ENCODE measurements around the gene RGMA. TPM values are rescaled to one million over a fixed set of nuclear protein-coding genes. Genes with fewer than 3 reads are reported as not detected.

RGMA gene
- total and polyA plus RNA-seq, 2 experiments from 2014 or later: 34.2 to 36.5 TPM

DNA sequence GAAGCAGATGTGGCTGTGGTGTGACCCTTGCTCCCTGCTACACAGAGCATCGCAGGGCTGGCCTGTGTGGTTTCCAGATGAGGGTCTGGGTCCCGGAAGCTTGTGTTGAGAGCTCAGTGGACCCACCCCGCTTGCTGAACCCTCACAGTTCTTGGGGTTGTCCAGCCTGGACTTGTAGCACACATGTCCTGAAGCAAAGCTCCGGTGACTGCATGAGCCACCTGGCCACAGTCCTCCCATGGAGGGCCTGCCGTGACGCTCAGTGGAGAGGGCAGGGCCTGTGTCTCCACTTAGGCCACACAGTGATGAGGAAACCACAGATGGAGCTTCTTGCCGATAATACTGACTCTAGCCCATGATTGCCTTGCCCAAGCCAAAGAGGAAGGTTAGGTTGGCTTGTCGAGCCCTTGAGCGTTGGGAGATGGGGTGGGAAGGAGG is 62.6 kb downstream of the RGMA start:
- no peak overlapping the region for H3K27ac ChIP-seq (ENCODE audit: low read depth)
- no peaks in the 10 kb centered on the region for H3K27me3 ChIP-seq (ENCODE audit: insufficient read depth)
- Mint-ChIP-seq H3K27ac (no peak overlapping the region), H3K36me3 (ENCODE audit: low read depth) (peaks cover 61% of the 10 kb centered on the region), H3K4me3 (no peak overlapping the region), H3K27me3 (ENCODE audit: insufficient read depth, low read depth, poor library complexity) (peaks cover 26% of the 10 kb centered on the region), H3K4me1 (peaks cover 20% of the 10 kb centered on the region), H3K9me3 (peaks cover 10% of the 10 kb centered on the region; the same call in 2 of the 3 replicates)
- DNase-seq (ENCODE audit: low spot score) (no peak), ATAC-seq (no peak)
- peaks cover 15% of the 10 kb centered on the region for H3F3A ChIP-seq (replicated peaks; ENCODE audit: low read depth)
- no peaks in the 10 kb centered on the region for H3K4me1 ChIP-seq (ENCODE audit: insufficient read depth)
- peaks cover 14% of the 10 kb centered on the region for H3K79me2 ChIP-seq (replicated peaks; ENCODE audit: insufficient read depth)
- H4K20me1 ChIP-seq (replicated peaks; ENCODE audit: insufficient read depth): peaks cover 25% of the 10 kb centered on the region
- H3K36me3 ChIP-seq (ENCODE audit: insufficient read depth): peaks cover 37% of the 10 kb centered on the region
- no peaks in the 10 kb centered on the region for H3K9me2 ChIP-seq (ENCODE audit: insufficient read depth)
- H3K4me2 ChIP-seq: no peak overlapping the region
- TF ChIP-seq, protein P1, sequence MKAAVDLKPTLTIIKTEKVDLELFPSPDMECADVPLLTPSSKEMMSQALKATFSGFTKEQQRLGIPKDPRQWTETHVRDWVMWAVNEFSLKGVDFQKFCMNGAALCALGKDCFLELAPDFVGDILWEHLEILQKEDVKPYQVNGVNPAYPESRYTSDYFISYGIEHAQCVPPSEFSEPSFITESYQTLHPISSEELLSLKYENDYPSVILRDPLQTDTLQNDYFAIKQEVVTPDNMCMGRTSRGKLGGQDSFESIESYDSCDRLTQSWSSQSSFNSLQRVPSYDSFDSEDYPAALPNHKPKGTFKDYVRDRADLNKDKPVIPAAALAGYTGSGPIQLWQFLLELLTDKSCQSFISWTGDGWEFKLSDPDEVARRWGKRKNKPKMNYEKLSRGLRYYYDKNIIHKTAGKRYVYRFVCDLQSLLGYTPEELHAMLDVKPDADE (IDR thresholded peaks at IDR 0.05): no peak
- no peak for TF ChIP-seq NANOG (IDR thresholded peaks at IDR 0.05; ENCODE audit: borderline replicate concordance)
- no peak for TF ChIP-seq JUNB (IDR thresholded peaks at IDR 0.05; ENCODE audit: unreplicated experiment)
- TF ChIP-seq CREB1 (CRISPR knock-in tag; IDR thresholded peaks at IDR 0.05; ENCODE audit: low read depth): no peak
- no peak for TF ChIP-seq ZNF114 (CRISPR knock-in tag; IDR thresholded peaks at IDR 0.05)
- TF ChIP-seq ZNF331 (CRISPR knock-in tag; IDR thresholded peaks at IDR 0.05; ENCODE audit: low read depth): no peak
- TF ChIP-seq, protein P2, sequence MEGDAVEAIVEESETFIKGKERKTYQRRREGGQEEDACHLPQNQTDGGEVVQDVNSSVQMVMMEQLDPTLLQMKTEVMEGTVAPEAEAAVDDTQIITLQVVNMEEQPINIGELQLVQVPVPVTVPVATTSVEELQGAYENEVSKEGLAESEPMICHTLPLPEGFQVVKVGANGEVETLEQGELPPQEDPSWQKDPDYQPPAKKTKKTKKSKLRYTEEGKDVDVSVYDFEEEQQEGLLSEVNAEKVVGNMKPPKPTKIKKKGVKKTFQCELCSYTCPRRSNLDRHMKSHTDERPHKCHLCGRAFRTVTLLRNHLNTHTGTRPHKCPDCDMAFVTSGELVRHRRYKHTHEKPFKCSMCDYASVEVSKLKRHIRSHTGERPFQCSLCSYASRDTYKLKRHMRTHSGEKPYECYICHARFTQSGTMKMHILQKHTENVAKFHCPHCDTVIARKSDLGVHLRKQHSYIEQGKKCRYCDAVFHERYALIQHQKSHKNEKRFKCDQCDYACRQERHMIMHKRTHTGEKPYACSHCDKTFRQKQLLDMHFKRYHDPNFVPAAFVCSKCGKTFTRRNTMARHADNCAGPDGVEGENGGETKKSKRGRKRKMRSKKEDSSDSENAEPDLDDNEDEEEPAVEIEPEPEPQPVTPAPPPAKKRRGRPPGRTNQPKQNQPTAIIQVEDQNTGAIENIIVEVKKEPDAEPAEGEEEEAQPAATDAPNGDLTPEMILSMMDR (conservative IDR thresholded peaks at IDR 0.05; ENCODE audit: low read depth in 2 of 2): no peak
- no peak overlapping the region for H2AFZ ChIP-seq
- H3K4me3 ChIP-seq: no peak overlapping the region

DNA sequence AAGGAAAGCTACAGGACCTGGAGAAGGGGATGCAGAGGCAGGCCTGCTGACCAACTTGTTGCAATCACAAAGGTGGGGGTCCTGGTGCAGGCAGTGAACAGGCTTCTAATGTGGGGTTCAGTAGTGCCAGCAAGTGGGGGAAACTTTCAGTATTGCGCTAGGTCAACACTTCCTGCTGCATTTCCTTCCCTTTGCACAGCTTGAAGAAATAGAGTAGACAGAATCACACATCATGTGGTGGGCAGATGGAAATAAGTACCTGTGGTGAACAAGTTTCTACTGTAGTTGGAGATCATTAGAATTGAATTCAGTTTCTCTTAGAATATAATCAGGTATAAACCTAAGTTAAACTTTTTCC is 63.4 kb downstream of the RGMA start:
- Mint-ChIP-seq H3K9me3 (0 out of 3 replicates have a peak, but pooled peaks cover 6% of the 10 kb centered on the region), H3K36me3 (ENCODE audit: low read depth) (peaks cover 66% of the 10 kb centered on the region), H3K4me1 (peaks cover 18% of the 10 kb centered on the region), H3K4me3 (no peak overlapping the region), H3K27ac (no peak overlapping the region), H3K27me3 (ENCODE audit: insufficient read depth, low read depth, poor library complexity) (peaks cover 24% of the 10 kb centered on the region)
- Histone ChIP-seq H2AFZ (no peak overlapping the region), H3K4me2 (no peak overlapping the region), H3K4me3 (no peak overlapping the region), H3F3A (replicated peaks; ENCODE audit: low read depth) (peaks cover 18% of the 10 kb centered on the region), H3K79me2 (replicated peaks; ENCODE audit: insufficient read depth) (peaks cover 19% of the 10 kb centered on the region), H3K36me3 (ENCODE audit: insufficient read depth) (peaks cover 45% of the 10 kb centered on the region), H3K27ac (ENCODE audit: low read depth) (no peak overlapping the region), H3K4me1 (ENCODE audit: insufficient read depth) (no peaks in the 10 kb centered on the region), H4K20me1 (replicated peaks; ENCODE audit: insufficient read depth) (peaks cover 32% of the 10 kb centered on the region), H3K27me3 (ENCODE audit: insufficient read depth) (no peaks in the 10 kb centered on the region), H3K9me2 (ENCODE audit: insufficient read depth) (no peaks in the 10 kb centered on the region)
- DNase-seq (ENCODE audit: low spot score) (no peak), ATAC-seq (no peak)
- no peak for TF ChIP-seq STAT1 (IDR thresholded peaks at IDR 0.05; ENCODE audit: unreplicated experiment)
- no peak for TF ChIP-seq ZNF331 (CRISPR knock-in tag; IDR thresholded peaks at IDR 0.05; ENCODE audit: low read depth)
- TF ChIP-seq EZH2phosphoT487 (IDR thresholded peaks at IDR 0.05; ENCODE audit: unreplicated experiment): no peak
- no peak for TF ChIP-seq JUNB (IDR thresholded peaks at IDR 0.05; ENCODE audit: unreplicated experiment)
- no peak for TF ChIP-seq CREB1 (CRISPR knock-in tag; IDR thresholded peaks at IDR 0.05; ENCODE audit: low read depth)
- TF ChIP-seq POLR2AphosphoS5 (IDR thresholded peaks at IDR 0.05; ENCODE audit: low read depth): no peak
- TF ChIP-seq, protein P1 (IDR thresholded peaks at IDR 0.05): no peak
- TF ChIP-seq ZNF114 (CRISPR knock-in tag; IDR thresholded peaks at IDR 0.05): no peak
- TF ChIP-seq, protein P3, sequence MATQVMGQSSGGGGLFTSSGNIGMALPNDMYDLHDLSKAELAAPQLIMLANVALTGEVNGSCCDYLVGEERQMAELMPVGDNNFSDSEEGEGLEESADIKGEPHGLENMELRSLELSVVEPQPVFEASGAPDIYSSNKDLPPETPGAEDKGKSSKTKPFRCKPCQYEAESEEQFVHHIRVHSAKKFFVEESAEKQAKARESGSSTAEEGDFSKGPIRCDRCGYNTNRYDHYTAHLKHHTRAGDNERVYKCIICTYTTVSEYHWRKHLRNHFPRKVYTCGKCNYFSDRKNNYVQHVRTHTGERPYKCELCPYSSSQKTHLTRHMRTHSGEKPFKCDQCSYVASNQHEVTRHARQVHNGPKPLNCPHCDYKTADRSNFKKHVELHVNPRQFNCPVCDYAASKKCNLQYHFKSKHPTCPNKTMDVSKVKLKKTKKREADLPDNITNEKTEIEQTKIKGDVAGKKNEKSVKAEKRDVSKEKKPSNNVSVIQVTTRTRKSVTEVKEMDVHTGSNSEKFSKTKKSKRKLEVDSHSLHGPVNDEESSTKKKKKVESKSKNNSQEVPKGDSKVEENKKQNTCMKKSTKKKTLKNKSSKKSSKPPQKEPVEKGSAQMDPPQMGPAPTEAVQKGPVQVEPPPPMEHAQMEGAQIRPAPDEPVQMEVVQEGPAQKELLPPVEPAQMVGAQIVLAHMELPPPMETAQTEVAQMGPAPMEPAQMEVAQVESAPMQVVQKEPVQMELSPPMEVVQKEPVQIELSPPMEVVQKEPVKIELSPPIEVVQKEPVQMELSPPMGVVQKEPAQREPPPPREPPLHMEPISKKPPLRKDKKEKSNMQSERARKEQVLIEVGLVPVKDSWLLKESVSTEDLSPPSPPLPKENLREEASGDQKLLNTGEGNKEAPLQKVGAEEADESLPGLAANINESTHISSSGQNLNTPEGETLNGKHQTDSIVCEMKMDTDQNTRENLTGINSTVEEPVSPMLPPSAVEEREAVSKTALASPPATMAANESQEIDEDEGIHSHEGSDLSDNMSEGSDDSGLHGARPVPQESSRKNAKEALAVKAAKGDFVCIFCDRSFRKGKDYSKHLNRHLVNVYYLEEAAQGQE (IDR thresholded peaks at IDR 0.05; ENCODE audit: unreplicated experiment): no peak
- TF ChIP-seq EZH2 (IDR thresholded peaks at IDR 0.05; ENCODE audit: low read depth, unreplicated experiment): no peak
- TF ChIP-seq NANOG (IDR thresholded peaks at IDR 0.05; ENCODE audit: borderline replicate concordance): no peak
- TF ChIP-seq, protein P2 (conservative IDR thresholded peaks at IDR 0.05; ENCODE audit: low read depth in 2 of 2): no peak

Measured in GM23338 (cell line).